ENCODE data around the gene HAUS1.
"Not testable (repeated sequence)": the region's sequence is repeated elsewhere in the genome, so short reads cannot be mapped to it uniquely, and the experiment has no call there.

HAUS1 gene

GRCh38 chr18:46073474-46074331, 30.5 kb upstream of the HAUS1 start:
- peak; percentile 66 for DNase-seq (ENCODE audit: low read depth)
- H3K4me3 ChIP-seq (ENCODE audit: low read depth, low read length), result no peak overlapping the region
- TF ChIP-seq POLR2A (IDR thresholded peaks at IDR 0.05; ENCODE audit: extremely low read depth, insufficient read length) (no peak), MAX (IDR thresholded peaks at IDR 0.05; ENCODE audit: low read depth, low read length) (no peak), CTCF (IDR thresholded peaks at IDR 0.05; ENCODE audit: low read depth, low read length) (peak; percentile 47), MYC (IDR thresholded peaks at IDR 0.05; ENCODE audit: low read depth, low read length) (0 out of 2 replicates have a peak, but pooled peaks have one; percentile 15)

- no peak overlapping the region for H3K4me3 ChIP-seq (ENCODE audit: low read depth, low read length)
- DNase-seq (ENCODE audit: low read depth), result no peak
- no peak for TF ChIP-seq MYC (IDR thresholded peaks at IDR 0.05; ENCODE audit: low read depth, low read length)
- TF ChIP-seq POLR2A (IDR thresholded peaks at IDR 0.05; ENCODE audit: extremely low read depth, insufficient read length), result no peak
- TF ChIP-seq MAX (IDR thresholded peaks at IDR 0.05; ENCODE audit: low read depth, low read length), result no peak
- no peak for TF ChIP-seq CTCF (IDR thresholded peaks at IDR 0.05; ENCODE audit: low read depth, low read length)
Measured at GRCh38 chr18:46079336-46079735, 24.8 kb upstream of the HAUS1 start.

- DNase-seq (ENCODE audit: low read depth), result no peak
- no peak overlapping the region for H3K4me3 ChIP-seq (ENCODE audit: low read depth, low read length)
- TF ChIP-seq POLR2A (IDR thresholded peaks at IDR 0.05; ENCODE audit: extremely low read depth, insufficient read length) (no peak), CTCF (IDR thresholded peaks at IDR 0.05; ENCODE audit: low read depth, low read length) (no peak), MAX (IDR thresholded peaks at IDR 0.05; ENCODE audit: low read depth, low read length) (no peak), MYC (IDR thresholded peaks at IDR 0.05; ENCODE audit: low read depth, low read length) (no peak)
Measured at GRCh38 chr18:46080156-46080555, 24.0 kb upstream of the HAUS1 start.

GRCh38 chr18:46084431-46084830, 19.8 kb upstream of the HAUS1 start:
- DNase-seq (ENCODE audit: low read depth), result no peak
- no peak overlapping the region for H3K4me3 ChIP-seq (ENCODE audit: low read depth, low read length)
- TF ChIP-seq MYC (IDR thresholded peaks at IDR 0.05; ENCODE audit: low read depth, low read length) (no peak), POLR2A (IDR thresholded peaks at IDR 0.05; ENCODE audit: extremely low read depth, insufficient read length) (no peak), MAX (IDR thresholded peaks at IDR 0.05; ENCODE audit: low read depth, low read length) (no peak), CTCF (IDR thresholded peaks at IDR 0.05; ENCODE audit: low read depth, low read length) (no peak)

- peak; percentile 50 for DNase-seq (ENCODE audit: low read depth)
- not testable (repeated sequence) for H3K4me3 ChIP-seq (ENCODE audit: low read depth, low read length)
Measured at GRCh38 chr18:46088501-46088900, 15.7 kb upstream of the HAUS1 start.

GRCh38 chr18:46095532-46095931, 8.7 kb upstream of the HAUS1 start:
- no peak for DNase-seq (ENCODE audit: low read depth)
- peak overlapping the region; percentile 43 for H3K4me3 ChIP-seq (ENCODE audit: low read depth, low read length)
- TF ChIP-seq MYC (IDR thresholded peaks at IDR 0.05; ENCODE audit: low read depth, low read length) (no peak), POLR2A (IDR thresholded peaks at IDR 0.05; ENCODE audit: extremely low read depth, insufficient read length) (no peak), MAX (IDR thresholded peaks at IDR 0.05; ENCODE audit: low read depth, low read length) (no peak), CTCF (IDR thresholded peaks at IDR 0.05; ENCODE audit: low read depth, low read length) (no peak)
